ENCODE measurements around the gene TTC9C. TPM values are rescaled to one million over a fixed set of nuclear protein-coding genes. Genes with fewer than 3 reads are reported as not detected.

Gene TTC9C
- total and polyA plus RNA-seq, 2 of the 13 experiments (the other 11 are each of a cell fraction or from before 2014, with no cell fraction given) = 28.0 to 36.4 TPM

DNA sequence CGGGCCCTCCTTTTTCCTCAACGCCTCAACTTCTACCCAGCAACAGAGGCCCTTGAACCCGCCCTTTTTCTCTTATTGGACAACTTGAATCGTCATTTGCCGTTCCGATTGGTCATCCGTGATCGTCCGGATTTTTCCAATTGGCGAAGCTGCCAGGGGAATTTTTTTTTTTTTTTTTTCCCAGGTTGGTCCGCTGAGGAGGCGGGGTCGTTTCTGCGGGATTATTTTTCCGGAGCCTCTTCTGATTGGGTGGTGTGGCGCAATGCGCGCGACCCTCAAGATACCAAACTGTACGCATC lies 465 bp upstream of the TTC9C start:
- H2AFZ ChIP-seq (ENCODE audit: low read length) = no peak overlapping the region
- H3K36me3 ChIP-seq (replicated peaks in 1 of 2; ENCODE audit: control insufficient read depth in 1 of 2, insufficient read depth in 2 of 2, low read length in 2 of 2) = peaks cover 1 to 19% of the 10 kb centered on the region in 2 experiments
- peak overlapping the region; percentile 91 to 100 (median 94) for H3K4me3 ChIP-seq (replicated peaks in 1 of 3; ENCODE audit: insufficient read depth in 1 of 3, low read depth in 2 of 3, low read length in 3 of 3)
- ATAC-seq (peak; percentile 72), FAIRE-seq (peak; percentile 77), DNase-seq (ENCODE audit: low spot score) (peak; percentile 98)
- WGBS (ENCODE audit: low lambda C conversion rate) = under 1% methylated on average over 20 of the region's 20 CpGs
- POLR2A ChIA-PET = interaction anchor here (0.6 to 5.7 kb wide), 40 partner anchors 10 to 303 kb away, joined by 3 to 129 read pairs (median 9); partner anchors contain the start of genes AHNAK, B3GAT3, BSCL2 and C11orf98
- H3K4me2 ChIP-seq (ENCODE audit: low read depth, low read length) = peak overlapping the region; percentile 91
- peaks cover 58% of the 10 kb centered on the region for H3K79me2 ChIP-seq (ENCODE audit: insufficient read depth, low read length)
- peak overlapping the region; percentile 95 for H3K9ac ChIP-seq (ENCODE audit: insufficient read depth, low read depth, low read length)
- H3K9me3 ChIP-seq (ENCODE audit: low read length) = no peaks in the 10 kb centered on the region
- in situ Hi-C loops (cut with HindIII; ENCODE audit: extremely low pct_ligation_motif_present, low pct_unique_long_range_greater_than_20kb) = no loop called here
- peak overlapping the region; percentile 99 for H3K27ac ChIP-seq (ENCODE audit: extremely low read length, insufficient read depth, low read length)
- peaks cover 40% of the 10 kb centered on the region for H3K4me1 ChIP-seq (ENCODE audit: insufficient read depth, low read length)
- intact Hi-C loops (cut with micrococcal nuclease; ENCODE audit: unreplicated experiment) = loop anchor here (1.0 to 5.0 kb wide), 3 partner anchors 41 to 114 kb away; partner anchors contain the start of gene TMEM179B
- H4K20me1 ChIP-seq (ENCODE audit: insufficient read depth, low read length) = peaks cover 30% of the 10 kb centered on the region
- CTCF ChIA-PET (ENCODE audit: low intra/inter-chr PET ratio, low total read pairs) = no interaction called here
- H3K27me3 ChIP-seq (ENCODE audit: control insufficient read depth in 1 of 2, insufficient read depth in 2 of 2, low read length in 2 of 2) = peaks cover 0 to 3% of the 10 kb centered on the region in 2 experiments; a peak in 1 of 5 replicates
- no TSS peak for BruUV-seq (replicated peaks)
- no peak for TF ChIP-seq CENPX (CRISPR knock-in tag; IDR thresholded peaks at IDR 0.05)
- TF ChIP-seq ZNF766 (CRISPR knock-in tag; IDR thresholded peaks at IDR 0.05; ENCODE audit: borderline replicate concordance) = no peak
- no peak for TF ChIP-seq ATRX (CRISPR knock-in tag; IDR thresholded peaks at IDR 0.05; ENCODE audit: borderline replicate concordance)
- peak; percentile 3; the same call in 1 of the 2 replicates for TF ChIP-seq CREM (IDR thresholded peaks at IDR 0.05)
- TF ChIP-seq CREM (CRISPR knock-in tag; IDR thresholded peaks at IDR 0.05) = no peak
- peak; percentile 91 for TF ChIP-seq NFYB (CRISPR knock-in tag; IDR thresholded peaks at IDR 0.05)
- no peak for TF ChIP-seq SP1 (IDR thresholded peaks at IDR 0.05)
- peak; percentile 49 for TF ChIP-seq SP1 (CRISPR knock-in tag; IDR thresholded peaks at IDR 0.05)
- 0 out of 2 replicates have a peak, but pooled peaks have one; percentile 2 for TF ChIP-seq ZNF34 (CRISPR knock-in tag; IDR thresholded peaks at IDR 0.05; ENCODE audit: borderline replicate concordance)
- TF ChIP-seq ZNF501 (CRISPR knock-in tag; IDR thresholded peaks at IDR 0.05) = peak; percentile 12; the same call in 1 of the 2 replicates
- peak; percentile 99 for TF ChIP-seq RFXANK (CRISPR knock-in tag; IDR thresholded peaks at IDR 0.05)
- TF ChIP-seq WIZ (CRISPR knock-in tag; IDR thresholded peaks at IDR 0.05) = no peak
- TF ChIP-seq, protein P1, sequence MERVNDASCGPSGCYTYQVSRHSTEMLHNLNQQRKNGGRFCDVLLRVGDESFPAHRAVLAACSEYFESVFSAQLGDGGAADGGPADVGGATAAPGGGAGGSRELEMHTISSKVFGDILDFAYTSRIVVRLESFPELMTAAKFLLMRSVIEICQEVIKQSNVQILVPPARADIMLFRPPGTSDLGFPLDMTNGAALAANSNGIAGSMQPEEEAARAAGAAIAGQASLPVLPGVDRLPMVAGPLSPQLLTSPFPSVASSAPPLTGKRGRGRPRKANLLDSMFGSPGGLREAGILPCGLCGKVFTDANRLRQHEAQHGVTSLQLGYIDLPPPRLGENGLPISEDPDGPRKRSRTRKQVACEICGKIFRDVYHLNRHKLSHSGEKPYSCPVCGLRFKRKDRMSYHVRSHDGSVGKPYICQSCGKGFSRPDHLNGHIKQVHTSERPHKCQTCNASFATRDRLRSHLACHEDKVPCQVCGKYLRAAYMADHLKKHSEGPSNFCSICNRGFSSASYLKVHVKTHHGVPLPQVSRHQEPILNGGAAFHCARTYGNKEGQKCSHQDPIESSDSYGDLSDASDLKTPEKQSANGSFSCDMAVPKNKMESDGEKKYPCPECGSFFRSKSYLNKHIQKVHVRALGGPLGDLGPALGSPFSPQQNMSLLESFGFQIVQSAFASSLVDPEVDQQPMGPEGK (CRISPR knock-in tag; IDR thresholded peaks at IDR 0.05) = peak; percentile 4; the same call in 1 of the 2 replicates
- TF ChIP-seq PHF21A (CRISPR knock-in tag; IDR thresholded peaks at IDR 0.05) = peak; percentile 4; the same call in 1 of the 2 replicates
- TF ChIP-seq SIN3A (IDR thresholded peaks at IDR 0.05; ENCODE audit: borderline replicate concordance, low read depth, low read length) = 0 out of 2 replicates have a peak, but pooled peaks have one; percentile 17
- peak; percentile 59; the same call in 1 of the 2 replicates for TF ChIP-seq CEBPG (CRISPR knock-in tag; IDR thresholded peaks at IDR 0.05)
- 0 out of 2 replicates have a peak, but pooled peaks have one; percentile 17 for TF ChIP-seq HNRNPL (IDR thresholded peaks at IDR 0.05; ENCODE audit: low read depth, low read length)
- no peak for TF ChIP-seq KLF16 (CRISPR knock-in tag; IDR thresholded peaks at IDR 0.05)
- TF ChIP-seq ZNF260 (CRISPR knock-in tag; IDR thresholded peaks at IDR 0.05; ENCODE audit: borderline replicate concordance, low read depth) = no peak
- peak; percentile 70 for TF ChIP-seq CREB1 (IDR thresholded peaks at IDR 0.05)
- peak; percentile 77 for TF ChIP-seq CREB1 (CRISPR knock-in tag; IDR thresholded peaks at IDR 0.05)
- TF ChIP-seq ZNF430 (CRISPR knock-in tag; IDR thresholded peaks at IDR 0.05) = peak; percentile 1; the same call in 1 of the 2 replicates
- TF ChIP-seq, protein P2, sequence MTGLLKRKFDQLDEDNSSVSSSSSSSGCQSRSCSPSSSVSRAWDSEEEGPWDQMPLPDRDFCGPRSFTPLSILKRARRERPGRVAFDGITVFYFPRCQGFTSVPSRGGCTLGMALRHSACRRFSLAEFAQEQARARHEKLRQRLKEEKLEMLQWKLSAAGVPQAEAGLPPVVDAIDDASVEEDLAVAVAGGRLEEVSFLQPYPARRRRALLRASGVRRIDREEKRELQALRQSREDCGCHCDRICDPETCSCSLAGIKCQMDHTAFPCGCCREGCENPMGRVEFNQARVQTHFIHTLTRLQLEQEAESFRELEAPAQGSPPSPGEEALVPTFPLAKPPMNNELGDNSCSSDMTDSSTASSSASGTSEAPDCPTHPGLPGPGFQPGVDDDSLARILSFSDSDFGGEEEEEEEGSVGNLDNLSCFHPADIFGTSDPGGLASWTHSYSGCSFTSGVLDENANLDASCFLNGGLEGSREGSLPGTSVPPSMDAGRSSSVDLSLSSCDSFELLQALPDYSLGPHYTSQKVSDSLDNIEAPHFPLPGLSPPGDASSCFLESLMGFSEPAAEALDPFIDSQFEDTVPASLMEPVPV (CRISPR knock-in tag; IDR thresholded peaks at IDR 0.05) = 0 out of 2 replicates have a peak, but pooled peaks have one; percentile 12
- TF ChIP-seq RFXAP (CRISPR knock-in tag; IDR thresholded peaks at IDR 0.05; ENCODE audit: borderline replicate concordance) = peak; percentile 93
- no peak for TF ChIP-seq TBX3 (IDR thresholded peaks at IDR 0.05; ENCODE audit: borderline replicate concordance)
- TF ChIP-seq ATF1 (CRISPR knock-in tag; IDR thresholded peaks at IDR 0.05) = peak; percentile 46; the same call in 1 of the 2 replicates
